Esophagus muscularis mucosa (tissue), 4 donors: ENCODE data around the gene SLC8B1. TPM values are rescaled to one million over a fixed set of nuclear protein-coding genes. Genes with fewer than 3 reads are reported as not detected.

Source experiments
- DNase-seq: peaks from one replicate; pipeline ENCODE4 v3.0.0-alpha.2; 2017; ENCODE audit errors: extremely low spot score
- H3K27ac ChIP-seq, 4 donors: fragments of 200-600 bp; sonication (generic); replicated peaks in 1 of 4; 1 replicate in 3 of 4; 2 replicates in 1 of 4; pipeline ENCODE4 v1.5.1; 2016 to 2019; ENCODE audit warnings: mild to moderate bottlenecking in 1 of 4
- H3K27me3 ChIP-seq, 4 donors: fragments of 200-600 bp; sonication (generic); one replicate each; pipeline versions ENCODE4 v1.5.1 to v1.6.0; 2016 to 2019
- H3K36me3 ChIP-seq, 4 donors: fragments of 200-600 bp; sonication (generic); one replicate each; pipeline ENCODE4 v1.5.1; 2016 to 2019
- H3K4me1 ChIP-seq, 4 donors: fragments of 200-600 bp; sonication (generic); one replicate each; pipeline ENCODE4 v1.5.1; 2016 to 2019
- H3K4me3 ChIP-seq, 4 donors: fragments of 200-600 bp; sonication (generic); 1 replicate in 2 of 4; 2 replicates in 2 of 4; pipeline ENCODE4 v1.5.1; 2016 to 2019; ENCODE audit warnings: mild to moderate bottlenecking in 4 of 4, moderate library complexity in 1 of 4
- H3K9me3 ChIP-seq, 4 donors: fragments of 200-600 bp; sonication (generic); 1 replicate in 3 of 4; 2 replicates in 1 of 4; pipeline ENCODE4 v1.5.1; 2016 to 2019
- EP300 ChIP-seq: sonication (generic); formaldehyde crosslinking; IDR thresholded peaks from one replicate; pipeline ENCODE4 v1.6.1; 2017; ENCODE audit warnings: antibody characterized with exemption
- POLR2A ChIP-seq: fragments of 450-650 bp; IDR thresholded peaks from one replicate; pipeline ENCODE4 v1.6.1; 2017; ENCODE audit warnings: antibody characterized with exemption, moderate library complexity, mild to moderate bottlenecking, low read depth
- POLR2AphosphoS5 ChIP-seq, 2 donors: sonication (generic); formaldehyde crosslinking; IDR thresholded peaks; one replicate each; pipeline ENCODE4 v1.6.1; 2017; ENCODE audit warnings: antibody characterized with exemption in 2 of 2
- WGBS: methylation state at CpG from one replicate; pipeline ENCODE4 v1.1.5; 2018; 5-methylcytosine and 5-hydroxymethylcytosine counted together
- intact Hi-C: fragments of 100-400 bp; cut with DNase I; formaldehyde crosslinking; loops from one replicate; pipeline ENCODE4 v1.15.1; 2023
- total RNA-seq, 4 donors: library from RNA; depleted of rRNA; stranded (reverse); fragments of >200 nt; gene quantifications; one replicate each; pipeline versions ENCODE4 v1.1.0 to v1.2.1, GENCODE V29; 2016
- TF ChIP-seq, protein P1 (sequence below), 3 experiments: fragments of 200-600 bp in 2 of 3; fragments of 450-650 bp in 1 of 3; sonication (generic) in 2 of 3; IDR thresholded peaks; one replicate each; pipeline ENCODE4 v1.5.1; 2017 to 2019; ENCODE audit warnings: antibody characterized with exemption in 3 of 3, mild to moderate bottlenecking in 2 of 3, moderate library complexity in 1 of 3

Gene SLC8B1
- total RNA-seq, 4 donors from 2014 or later, result 19.1 to 22.8 (median 19.8) TPM

DNA sequence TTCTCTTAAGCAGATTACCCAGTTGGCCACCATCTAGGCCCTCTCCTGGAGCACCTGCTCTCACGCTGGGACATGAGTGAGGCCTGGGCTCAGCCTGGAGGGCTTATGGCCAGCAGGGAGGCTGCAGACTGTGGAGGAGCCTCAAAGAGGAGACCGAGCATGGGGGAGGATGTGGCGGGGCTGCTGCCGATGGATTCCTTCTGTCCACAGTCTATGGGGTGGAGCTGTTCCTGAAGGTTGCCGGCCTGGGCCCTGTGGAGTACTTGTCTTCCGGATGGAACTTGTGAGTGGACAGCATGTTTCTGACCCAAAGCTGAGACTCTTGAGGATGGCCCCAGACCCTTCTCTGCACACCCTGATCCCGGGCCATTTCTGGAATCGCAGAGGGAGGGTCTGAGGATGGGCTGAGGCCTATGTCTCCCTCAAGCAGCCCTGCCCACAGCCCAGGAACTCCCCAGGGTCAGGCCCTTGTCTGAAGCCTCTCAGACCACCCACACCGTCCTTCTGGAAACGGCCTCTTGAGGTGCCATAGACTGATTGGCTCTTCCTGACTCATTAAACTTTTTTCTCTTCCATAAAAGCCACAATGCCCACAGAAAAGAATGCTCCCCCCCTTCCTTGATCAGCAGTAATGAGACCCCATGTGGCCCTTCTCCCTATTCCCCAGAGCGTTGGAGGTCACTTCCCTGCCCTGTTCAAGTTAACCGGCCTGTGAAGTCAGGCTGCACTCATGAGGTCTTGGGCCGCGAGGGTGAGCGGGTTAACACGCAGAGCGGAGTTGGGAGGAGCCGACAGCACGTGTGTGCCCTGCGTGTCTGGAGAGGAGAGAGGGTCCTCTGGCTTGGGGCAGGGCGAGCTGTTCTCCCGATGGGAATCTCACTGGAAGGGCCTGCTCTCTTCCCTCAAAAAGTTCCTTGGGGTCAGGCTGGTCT, 49.0 kb downstream of the SLC8B1 start:
- Histone ChIP-seq H3K36me3 (peaks cover 45 to 99% (median 92%) of the 10 kb centered on the region in 4 donors), H3K4me3 (no peak overlapping the region), H3K4me1 (no peaks in the 10 kb centered on the region), H3K27ac (no peak overlapping the region), H3K27me3 (no peaks in the 10 kb centered on the region), H3K9me3 (no peaks in the 10 kb centered on the region)
- intact Hi-C loops, result no loop called here
- DNase-seq, result no peak
- TF ChIP-seq POLR2AphosphoS5 (IDR thresholded peaks at IDR 0.05) (no peak), EP300 (no peak), POLR2A (no peak)
- TF ChIP-seq, protein P1, sequence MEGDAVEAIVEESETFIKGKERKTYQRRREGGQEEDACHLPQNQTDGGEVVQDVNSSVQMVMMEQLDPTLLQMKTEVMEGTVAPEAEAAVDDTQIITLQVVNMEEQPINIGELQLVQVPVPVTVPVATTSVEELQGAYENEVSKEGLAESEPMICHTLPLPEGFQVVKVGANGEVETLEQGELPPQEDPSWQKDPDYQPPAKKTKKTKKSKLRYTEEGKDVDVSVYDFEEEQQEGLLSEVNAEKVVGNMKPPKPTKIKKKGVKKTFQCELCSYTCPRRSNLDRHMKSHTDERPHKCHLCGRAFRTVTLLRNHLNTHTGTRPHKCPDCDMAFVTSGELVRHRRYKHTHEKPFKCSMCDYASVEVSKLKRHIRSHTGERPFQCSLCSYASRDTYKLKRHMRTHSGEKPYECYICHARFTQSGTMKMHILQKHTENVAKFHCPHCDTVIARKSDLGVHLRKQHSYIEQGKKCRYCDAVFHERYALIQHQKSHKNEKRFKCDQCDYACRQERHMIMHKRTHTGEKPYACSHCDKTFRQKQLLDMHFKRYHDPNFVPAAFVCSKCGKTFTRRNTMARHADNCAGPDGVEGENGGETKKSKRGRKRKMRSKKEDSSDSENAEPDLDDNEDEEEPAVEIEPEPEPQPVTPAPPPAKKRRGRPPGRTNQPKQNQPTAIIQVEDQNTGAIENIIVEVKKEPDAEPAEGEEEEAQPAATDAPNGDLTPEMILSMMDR (IDR thresholded peaks at IDR 0.05), result no peak
- WGBS, result 87% methylated on average over 20 of the region's 22 CpGs

DNA sequence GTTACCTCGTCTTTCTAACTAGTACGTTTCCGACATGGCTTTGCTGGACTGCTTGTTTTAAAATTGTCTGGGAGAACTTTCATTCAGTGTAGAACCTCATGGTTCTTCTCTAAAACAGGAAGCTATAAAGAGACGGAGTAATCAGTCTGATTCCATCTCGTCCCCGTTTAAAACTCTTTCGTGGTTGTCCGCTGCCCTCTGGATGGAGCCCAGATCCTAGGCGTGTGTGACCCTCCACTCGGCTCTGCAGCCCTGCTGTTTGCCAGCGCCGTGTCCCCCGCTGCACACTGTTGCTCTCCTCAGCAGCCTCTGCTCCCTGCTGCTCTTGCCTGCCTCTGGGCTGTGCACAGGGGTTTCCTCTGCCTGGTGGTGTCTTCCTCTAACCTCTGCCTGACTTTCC, 50.2 kb downstream of the SLC8B1 start:
- Histone ChIP-seq H3K36me3 (peaks cover 42 to 99% (median 92%) of the 10 kb centered on the region in 4 donors), H3K4me1 (no peaks in the 10 kb centered on the region), H3K27ac (no peak overlapping the region), H3K27me3 (no peaks in the 10 kb centered on the region), H3K4me3 (no peak overlapping the region), H3K9me3 (no peaks in the 10 kb centered on the region)
- 89% methylated on average over 13 of the region's 13 CpGs for WGBS
- intact Hi-C loops, result no loop called here
- no peak for TF ChIP-seq EP300
- no peak for TF ChIP-seq POLR2AphosphoS5 (IDR thresholded peaks at IDR 0.05)
- TF ChIP-seq, protein P1 (IDR thresholded peaks at IDR 0.05), result no peak
- no peak for TF ChIP-seq POLR2A
- DNase-seq, result no peak

DNA sequence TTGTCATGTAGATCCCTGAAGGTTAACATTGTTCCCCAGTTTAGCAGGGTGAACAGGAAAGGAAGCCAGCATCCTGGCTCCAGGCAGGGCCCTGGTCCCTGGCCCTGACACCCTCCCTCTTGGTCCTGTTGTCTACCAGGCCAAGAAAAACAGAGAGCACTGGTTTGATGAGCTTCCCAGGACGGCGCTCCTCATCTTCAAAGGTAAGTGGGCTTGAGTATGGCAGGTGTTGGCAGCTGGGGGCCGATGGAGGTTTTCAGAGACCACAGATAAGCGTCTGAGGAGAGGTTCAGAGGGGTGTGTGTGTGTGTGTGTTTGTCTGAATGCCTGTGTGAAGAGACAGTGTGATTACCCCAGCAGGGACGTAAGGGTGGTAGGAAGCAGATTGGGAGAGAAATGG, 56.3 kb downstream of the SLC8B1 start:
- intact Hi-C loops, result no loop called here
- H3K36me3 ChIP-seq, result peaks cover 26 to 95% (median 78%) of the 10 kb centered on the region in 4 donors

DNA sequence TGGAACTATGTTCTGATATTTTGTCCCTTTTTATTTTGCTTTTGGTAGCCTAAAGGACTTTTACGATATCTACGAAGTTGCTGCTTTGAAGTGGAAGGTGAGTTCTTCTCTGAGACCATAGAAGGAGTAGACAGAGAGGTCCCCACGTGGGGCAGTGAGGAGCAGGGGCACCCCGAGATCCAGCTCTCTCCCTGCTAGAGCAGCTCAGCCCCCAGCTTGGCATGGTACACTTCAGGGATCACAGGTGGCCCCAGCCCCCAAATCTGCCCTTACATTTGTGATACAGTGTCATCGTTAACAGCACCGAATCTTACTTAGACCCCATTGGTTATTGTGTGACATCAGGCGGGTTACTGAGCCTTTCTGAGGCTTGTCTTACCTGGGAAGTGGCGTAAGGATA, 56.8 kb downstream of the SLC8B1 start:
- TF ChIP-seq EP300 (no peak), POLR2AphosphoS5 (IDR thresholded peaks at IDR 0.05) (no peak), POLR2A (no peak)
- TF ChIP-seq, protein P1 (IDR thresholded peaks at IDR 0.05), result no peak
- Histone ChIP-seq H3K36me3 (peaks cover 26 to 95% (median 78%) of the 10 kb centered on the region in 4 donors), H3K4me1 (peaks cover 2 to 5% (median 4%) of the 10 kb centered on the region in 4 donors), H3K4me3 (no peak overlapping the region), H3K27me3 (no peaks in the 10 kb centered on the region), H3K9me3 (no peaks in the 10 kb centered on the region), H3K27ac (no peak overlapping the region)
- 81% methylated on average over 7 of the region's 8 CpGs for WGBS
- intact Hi-C loops, result no loop called here
- no peak for DNase-seq

More for the DNA sequence above, 56.3 kb downstream of the SLC8B1 start:
- Histone ChIP-seq H3K4me1 (peaks cover 0 to under 1% (median 0%) of the 10 kb centered on the region in 4 donors), H3K9me3 (no peaks in the 10 kb centered on the region), H3K27me3 (no peaks in the 10 kb centered on the region), H3K27ac (no peak overlapping the region), H3K4me3 (no peak overlapping the region)
- 80% methylated on average over 5 of the region's 5 CpGs for WGBS
- DNase-seq, result no peak
- TF ChIP-seq POLR2AphosphoS5 (IDR thresholded peaks at IDR 0.05) (no peak), EP300 (no peak), POLR2A (no peak)
- TF ChIP-seq, protein P1 (IDR thresholded peaks at IDR 0.05), result no peak
